VCaP (cell line): Measurements from ENCODE around the gene SYNE1.

Experiments
- H3K27ac ChIP-seq: fragments of 450-650 bp; 2 replicates; pipeline ENCODE4 v1.5.1; 2017
- CTCF ChIP-seq: fragments of 450-650 bp; conservative IDR thresholded peaks from 2 replicates; pipeline ENCODE4 v1.5.1; 2017; ENCODE audit warnings: mild to moderate bottlenecking, moderate library complexity

SYNE1 gene

GRCh38 chr6:152246554-152247337, 390.4 kb downstream of the SYNE1 start:
- no peak overlapping the region for H3K27ac ChIP-seq
- TF ChIP-seq CTCF: no peak

DNA sequence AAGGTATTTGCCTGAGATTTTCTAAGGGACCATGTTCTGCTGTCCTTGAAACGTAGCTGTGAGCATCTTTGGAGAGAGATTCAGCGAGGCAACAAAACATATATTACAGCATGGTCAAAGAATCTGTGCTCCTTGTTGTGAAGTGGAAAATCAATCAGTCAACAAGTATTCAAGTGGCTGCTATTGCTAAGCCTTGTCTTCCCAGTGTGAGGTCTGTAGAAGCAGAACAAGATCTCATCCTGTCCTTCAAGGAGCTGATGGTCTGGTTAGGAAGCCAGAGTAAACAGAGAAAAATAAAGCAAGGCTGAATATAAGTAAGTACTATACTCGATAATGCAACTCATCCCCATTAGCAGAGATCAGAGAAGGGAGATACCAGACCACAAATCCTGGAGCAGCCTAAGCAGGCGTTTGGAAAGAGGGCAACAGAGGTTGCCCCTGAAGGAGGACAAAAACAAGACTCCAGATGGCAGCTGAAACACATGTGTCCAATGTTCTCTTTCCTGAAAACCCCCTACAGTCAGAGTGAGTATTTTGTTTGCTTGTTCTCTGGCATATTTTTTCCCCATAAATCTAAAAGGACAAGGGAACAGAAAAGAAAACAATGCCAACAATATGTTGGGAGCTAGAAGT, 392.0 kb downstream of the SYNE1 start:
- H3K27ac ChIP-seq: no peak overlapping the region
- no peak for TF ChIP-seq CTCF

GRCh38 chr6:152241013-152241766, 396.0 kb downstream of the SYNE1 start:
- H3K27ac ChIP-seq: no peak overlapping the region

DNA sequence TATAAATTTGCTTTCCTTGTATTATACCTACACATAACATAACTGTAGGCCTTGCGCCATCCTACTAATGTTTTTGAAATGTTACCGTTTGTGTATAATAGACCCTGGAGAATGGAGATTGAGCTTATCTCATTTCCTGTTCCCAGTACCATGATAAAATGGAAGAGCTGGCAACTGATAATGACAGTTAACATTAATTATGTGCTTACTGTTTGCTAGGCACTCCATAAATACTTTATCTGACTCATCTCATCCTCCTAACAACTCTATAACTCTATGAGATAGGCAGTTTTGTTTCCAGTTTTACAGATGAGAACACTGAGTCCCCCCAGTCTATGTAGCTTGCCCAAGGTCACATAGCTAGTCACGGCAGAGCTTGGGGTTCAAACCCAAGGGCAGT, 396.7 kb downstream of the SYNE1 start:
- TF ChIP-seq CTCF: no peak
- H3K27ac ChIP-seq: no peak overlapping the region

More at GRCh38 chr6:152241013-152241766, 396.0 kb downstream of the SYNE1 start:
- TF ChIP-seq CTCF: no peak

- no peak overlapping the region for H3K27ac ChIP-seq
- no peak for TF ChIP-seq CTCF
These were observed 400.6 kb downstream of the SYNE1 start for GRCh38 chr6:152236370-152237097.

DNA sequence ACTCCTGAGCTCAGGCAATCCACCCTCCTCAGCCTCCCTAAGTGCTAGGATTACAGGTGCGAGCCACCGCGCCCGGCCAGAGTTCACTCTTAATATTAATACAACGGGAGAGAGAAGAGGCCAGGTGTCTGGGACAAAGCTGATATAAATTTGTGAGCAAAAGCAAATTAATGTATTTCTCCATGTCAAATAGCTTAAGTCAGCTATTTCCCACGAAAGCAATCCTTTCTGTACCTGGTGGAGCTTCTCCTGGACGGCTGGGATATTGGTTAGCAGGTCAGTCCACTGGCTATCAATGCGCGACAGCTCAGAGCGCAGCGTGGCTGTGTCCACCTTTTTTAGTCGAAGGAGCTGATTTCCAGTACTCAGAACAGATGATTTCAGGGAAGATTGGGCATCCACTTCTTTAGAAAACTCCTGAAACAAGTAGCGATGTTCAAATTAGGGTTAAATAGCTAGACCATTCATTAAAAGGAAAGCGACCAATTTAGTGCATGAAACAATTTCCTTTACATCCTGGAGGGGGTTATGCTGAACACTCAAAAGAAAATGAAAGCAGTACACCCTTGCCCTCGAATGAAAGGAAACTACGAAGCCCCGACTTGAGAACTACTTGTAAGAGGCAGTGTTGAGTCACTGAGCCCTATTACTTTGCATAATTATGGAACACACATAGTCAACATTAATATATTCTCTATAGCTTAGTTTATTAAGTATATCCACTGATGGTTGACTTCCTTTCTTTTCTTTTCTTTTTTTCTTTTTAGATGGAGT, 403.4 kb downstream of the SYNE1 start:
- peak overlapping the region; percentile 1; the same call in 1 of the 2 replicates for H3K27ac ChIP-seq
- TF ChIP-seq CTCF: no peak
